Measurements from ENCODE around the gene STK10. TPM values are rescaled to one million over a fixed set of nuclear protein-coding genes. Genes with fewer than 3 reads are reported as not detected.

STK10 gene
- total and polyA plus RNA-seq, 8 donors: 6.6 to 86.6 (median 14.8) TPM

GRCh38 chr5:172059661-172060100 lies 128.3 kb downstream of the STK10 start:
- no peak overlapping the region for H3K4me3 ChIP-seq
- peaks cover 21 to 97% (median 90%) of the 10 kb centered on the region in 4 donors for H3K36me3 ChIP-seq
- 69 to 77% (median 73%) methylated on average over 5 of the region's 5 CpGs for WGBS, 5 donors
- no peaks in the 10 kb centered on the region for H3K9me3 ChIP-seq
- H3K27me3 ChIP-seq: no peaks in the 10 kb centered on the region
- intact Hi-C loops (cut with DNase I; ENCODE audit: low total_unique reads): no loop called here
- no peak for TF ChIP-seq POLR2AphosphoS5 (IDR thresholded peaks at IDR 0.05)
- TF ChIP-seq, protein P1, sequence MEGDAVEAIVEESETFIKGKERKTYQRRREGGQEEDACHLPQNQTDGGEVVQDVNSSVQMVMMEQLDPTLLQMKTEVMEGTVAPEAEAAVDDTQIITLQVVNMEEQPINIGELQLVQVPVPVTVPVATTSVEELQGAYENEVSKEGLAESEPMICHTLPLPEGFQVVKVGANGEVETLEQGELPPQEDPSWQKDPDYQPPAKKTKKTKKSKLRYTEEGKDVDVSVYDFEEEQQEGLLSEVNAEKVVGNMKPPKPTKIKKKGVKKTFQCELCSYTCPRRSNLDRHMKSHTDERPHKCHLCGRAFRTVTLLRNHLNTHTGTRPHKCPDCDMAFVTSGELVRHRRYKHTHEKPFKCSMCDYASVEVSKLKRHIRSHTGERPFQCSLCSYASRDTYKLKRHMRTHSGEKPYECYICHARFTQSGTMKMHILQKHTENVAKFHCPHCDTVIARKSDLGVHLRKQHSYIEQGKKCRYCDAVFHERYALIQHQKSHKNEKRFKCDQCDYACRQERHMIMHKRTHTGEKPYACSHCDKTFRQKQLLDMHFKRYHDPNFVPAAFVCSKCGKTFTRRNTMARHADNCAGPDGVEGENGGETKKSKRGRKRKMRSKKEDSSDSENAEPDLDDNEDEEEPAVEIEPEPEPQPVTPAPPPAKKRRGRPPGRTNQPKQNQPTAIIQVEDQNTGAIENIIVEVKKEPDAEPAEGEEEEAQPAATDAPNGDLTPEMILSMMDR (IDR thresholded peaks at IDR 0.05): peak in 5 of 7 experiments; percentile 8 to 54 (median 38)
- no peak overlapping the region for H3K27ac ChIP-seq
- no peaks in the 10 kb centered on the region for H3K4me1 ChIP-seq
- no peak for DNase-seq

DNA sequence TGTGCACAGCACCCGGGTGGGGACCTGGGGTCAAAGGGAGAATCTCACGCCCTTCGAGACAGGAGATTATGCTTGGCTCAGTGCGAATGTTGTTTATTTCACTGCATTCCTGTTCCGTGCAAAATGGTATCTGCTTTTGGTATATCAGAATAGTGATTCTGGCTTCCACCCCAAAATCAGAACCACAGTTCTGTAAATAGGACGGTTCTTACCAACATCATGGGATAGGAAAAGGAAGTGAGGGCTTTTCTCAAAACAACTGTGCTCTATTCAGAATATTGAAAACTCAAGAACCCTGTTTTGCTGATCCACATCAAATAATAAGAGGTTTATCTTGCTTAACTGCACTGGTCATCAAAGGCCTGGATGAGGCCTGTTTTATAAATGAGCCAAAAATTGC lies 129.9 kb downstream of the STK10 start:
- TF ChIP-seq EP300 (IDR thresholded peaks at IDR 0.05) (no peak), POLR2A (IDR thresholded peaks at IDR 0.05) (no peak), POLR2AphosphoS5 (IDR thresholded peaks at IDR 0.05) (no peak)
- TF ChIP-seq, protein P1 (IDR thresholded peaks at IDR 0.05): no peak
- H3K4me3 ChIP-seq: no peak overlapping the region
- no peaks in the 10 kb centered on the region for H3K9me3 ChIP-seq
- peaks cover 15 to 97% (median 88%) of the 10 kb centered on the region in 4 donors for H3K36me3 ChIP-seq
- intact Hi-C loops (cut with DNase I; ENCODE audit: low total_unique reads): no loop called here
- WGBS, 5 donors: 64 to 81% (median 76%) methylated on average over 6 of the region's 6 CpGs
- H3K27me3 ChIP-seq: no peaks in the 10 kb centered on the region
- no peaks in the 10 kb centered on the region for H3K4me1 ChIP-seq
- no peak for DNase-seq
- no peak overlapping the region for H3K27ac ChIP-seq

DNA sequence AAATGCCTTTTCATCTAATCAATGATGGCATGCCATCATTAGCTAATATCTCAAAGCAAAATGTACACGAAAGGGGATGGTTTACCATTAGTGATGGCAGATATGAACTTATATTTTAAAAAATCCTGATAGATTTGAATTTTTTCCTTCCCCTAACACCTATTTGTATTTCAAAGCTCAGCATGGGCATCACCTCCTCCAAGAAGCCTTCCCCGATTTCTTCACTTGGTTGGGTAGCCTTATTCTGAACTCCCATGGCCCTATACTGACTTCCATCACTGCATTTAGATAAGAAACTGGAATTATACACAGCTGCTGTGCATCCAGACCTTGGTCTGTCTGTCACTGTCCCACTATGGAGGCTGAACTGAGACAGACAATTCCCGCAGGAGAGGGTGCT lies 132.0 kb downstream of the STK10 start:
- DNase-seq: no peak
- H3K27ac ChIP-seq: no peak overlapping the region
- no peaks in the 10 kb centered on the region for H3K27me3 ChIP-seq
- H3K4me1 ChIP-seq: peaks cover 0 to 12% (median 0%) of the 10 kb centered on the region in 4 donors
- H3K9me3 ChIP-seq: no peaks in the 10 kb centered on the region
- 94 to 99% (median 96%) methylated on average over 3 of the region's 3 CpGs for WGBS, 5 donors
- intact Hi-C loops (cut with DNase I; ENCODE audit: low total_unique reads): no loop called here
- peaks cover 28 to 97% (median 87%) of the 10 kb centered on the region in 4 donors for H3K36me3 ChIP-seq
- TF ChIP-seq POLR2AphosphoS5 (IDR thresholded peaks at IDR 0.05) (no peak), POLR2A (IDR thresholded peaks at IDR 0.05) (no peak), EP300 (IDR thresholded peaks at IDR 0.05) (no peak)
- TF ChIP-seq, protein P1 (IDR thresholded peaks at IDR 0.05): no peak
- H3K4me3 ChIP-seq: no peak overlapping the region

- DNase-seq: no peak
- no peak overlapping the region for H3K4me3 ChIP-seq
- TF ChIP-seq POLR2A (IDR thresholded peaks at IDR 0.05) (no peak), EP300 (IDR thresholded peaks at IDR 0.05) (no peak), POLR2AphosphoS5 (IDR thresholded peaks at IDR 0.05) (no peak)
- TF ChIP-seq, protein P1 (IDR thresholded peaks at IDR 0.05): no peak
- no peaks in the 10 kb centered on the region for H3K27me3 ChIP-seq
- 94 to 96% (median 95%) methylated on average over 19 of the region's 19 CpGs for WGBS, 5 donors
- intact Hi-C loops (cut with DNase I; ENCODE audit: low total_unique reads): no loop called here
- peaks cover 28 to 97% (median 86%) of the 10 kb centered on the region in 4 donors for H3K36me3 ChIP-seq
- peaks cover 0 to 12% (median 0%) of the 10 kb centered on the region in 4 donors for H3K4me1 ChIP-seq
- no peak overlapping the region for H3K27ac ChIP-seq
- no peaks in the 10 kb centered on the region for H3K9me3 ChIP-seq
Measured at GRCh38 chr5:172055421-172055820, 132.6 kb downstream of the STK10 start.

All from stomach (tissue), 9 donors.